HEK293 (cell line): Measurements from ENCODE around the gene DEK.

Experiments
- CTCF ChIP-seq: fragments of 450-650 bp; formaldehyde crosslinking; IDR thresholded peaks from 2 replicates; pipeline ENCODE4 v1.5.1; 2016; ENCODE audit warnings: missing biosample characterization, missing genetic modification characterization
- ZNF221 ChIP-seq: fragments of 450-650 bp; formaldehyde crosslinking; IDR thresholded peaks from 2 replicates; pipeline ENCODE4 v1.5.1; 2017; ENCODE audit warnings: missing biosample characterization, missing genetic modification characterization, borderline replicate concordance

- TF ChIP-seq CTCF (tag by site-specific recombination) (no peak), ZNF221 (tag by site-specific recombination) (no peak)
Measured at GRCh38 chr6:18186033-18186432, 78.3 kb downstream of the DEK start.
